Nephron (organoid): ENCODE results near the gene ZBTB12.
A peak's percentile ranks its signal among the peaks of the same experiment; 100 is the strongest.
"Not testable (repeated sequence)": the region's sequence is repeated elsewhere in the genome, so short reads cannot be mapped to it uniquely, and the experiment has no call there.

Experiments used
- H3K27ac Mint-ChIP-seq, 3 experiments: 2 replicates each; pipeline ENCODE4 v1.8.0; 2020; ENCODE audit warnings: mixed read lengths in 3 of 3, mild to moderate bottlenecking in 2 of 3, moderate library complexity in 1 of 3
- H3K27me3 Mint-ChIP-seq: 2 replicates; pipeline ENCODE4 v1.8.0; 2021; ENCODE audit warnings: low read depth, mild to moderate bottlenecking, moderate library complexity, mixed read lengths
- H3K36me3 Mint-ChIP-seq: 2 replicates; pipeline ENCODE4 v1.8.0; 2020; ENCODE audit warnings: low read depth, mixed read lengths
- H3K4me1 Mint-ChIP-seq: 2 replicates; pipeline ENCODE4 v1.8.0; 2020; ENCODE audit warnings: mixed read lengths
- H3K4me3 Mint-ChIP-seq, 3 experiments: 2 replicates each; pipeline ENCODE4 v1.8.0; 2020; ENCODE audit warnings: mild to moderate bottlenecking in 3 of 3, mixed read lengths in 3 of 3, moderate library complexity in 2 of 3
- H3K9me3 Mint-ChIP-seq: 2 replicates; pipeline ENCODE4 v1.8.0; 2020; ENCODE audit warnings: mixed read lengths
- CTCF ChIP-seq, 3 experiments: fragments of 200-600 bp; sonication (generic); IDR thresholded peaks; one replicate each; pipeline ENCODE4 v1.5.0; 2021; ENCODE audit warnings: antibody characterized with exemption in 3 of 3; ENCODE audit not compliant: unreplicated experiment in 3 of 3

ZBTB12 gene

DNA sequence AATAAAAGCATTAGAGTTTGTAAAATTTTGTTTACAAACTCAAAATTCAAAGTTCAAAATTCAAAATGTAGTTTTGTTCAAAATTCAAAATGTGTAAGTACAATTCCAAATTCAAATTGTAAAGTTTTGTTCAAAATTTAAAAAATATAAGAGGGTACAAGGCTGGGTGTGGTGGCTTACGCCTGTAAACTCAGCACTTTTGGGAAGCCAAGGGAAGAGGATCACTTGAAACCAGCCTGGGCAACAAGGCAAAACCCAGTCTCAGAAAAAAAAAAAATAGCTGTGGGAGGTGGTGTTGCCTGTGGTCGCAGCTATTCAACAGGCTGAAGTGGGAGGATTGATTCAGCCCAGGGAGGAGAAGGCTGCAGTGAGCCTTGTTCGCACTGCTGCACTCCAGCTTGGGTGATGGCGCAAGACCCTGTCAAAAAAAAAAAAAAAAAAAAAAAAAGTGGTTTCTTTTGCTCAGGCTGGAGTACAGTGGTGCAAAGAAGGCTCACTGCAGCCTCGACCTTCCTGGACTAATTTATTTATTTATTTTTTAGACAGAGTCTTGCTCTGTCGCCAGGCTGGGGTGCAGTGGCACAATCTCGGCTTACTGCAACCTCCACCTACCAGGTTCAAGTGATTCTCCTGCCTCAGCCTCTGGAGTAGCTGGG lies 5.4 kb upstream of the ZBTB12 start:
- H3K36me3 Mint-ChIP-seq, result no peaks in the 10 kb centered on the region
- TF ChIP-seq CTCF (IDR thresholded peaks at IDR 0.05; ENCODE audit: unreplicated experiment in 3 of 3), result no peak
- no peaks in the 10 kb centered on the region for H3K27me3 Mint-ChIP-seq
- no peak overlapping the region for H3K27ac Mint-ChIP-seq
- H3K4me1 Mint-ChIP-seq, result peaks cover 14% of the 10 kb centered on the region
- no peaks in the 10 kb centered on the region for H3K9me3 Mint-ChIP-seq
- no peak overlapping the region for H3K4me3 Mint-ChIP-seq

DNA sequence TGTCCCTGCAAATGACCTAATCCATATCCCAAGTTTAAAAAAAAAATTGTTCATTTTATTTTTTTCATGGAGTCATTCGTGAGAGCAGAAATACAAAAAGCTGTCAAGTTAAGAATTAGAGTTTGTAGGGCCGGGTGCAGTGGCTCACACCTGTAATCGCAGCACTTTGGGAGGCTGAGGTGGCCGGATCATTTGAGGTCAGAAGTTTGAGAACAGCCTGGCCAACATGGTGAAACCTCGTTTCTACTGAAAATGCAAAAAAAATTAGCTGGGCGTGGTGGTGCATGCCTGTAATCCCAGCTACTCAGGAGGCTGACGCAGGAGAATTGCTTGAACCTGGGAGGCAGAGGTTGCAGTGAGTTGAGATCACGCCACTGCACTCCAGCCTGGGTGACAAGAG lies 4.8 kb upstream of the ZBTB12 start:
- H3K27me3 Mint-ChIP-seq, H3K9me3 Mint-ChIP-seq, H3K36me3 Mint-ChIP-seq: not testable (repeated sequence)
- peaks cover 15% of the 10 kb centered on the region for H3K4me1 Mint-ChIP-seq
- peak overlapping the region in 1 of 3 experiments; percentile 34 for H3K27ac Mint-ChIP-seq
- H3K4me3 Mint-ChIP-seq, result peak overlapping the region in 2 of 3 experiments; percentile 0 to 42

DNA sequence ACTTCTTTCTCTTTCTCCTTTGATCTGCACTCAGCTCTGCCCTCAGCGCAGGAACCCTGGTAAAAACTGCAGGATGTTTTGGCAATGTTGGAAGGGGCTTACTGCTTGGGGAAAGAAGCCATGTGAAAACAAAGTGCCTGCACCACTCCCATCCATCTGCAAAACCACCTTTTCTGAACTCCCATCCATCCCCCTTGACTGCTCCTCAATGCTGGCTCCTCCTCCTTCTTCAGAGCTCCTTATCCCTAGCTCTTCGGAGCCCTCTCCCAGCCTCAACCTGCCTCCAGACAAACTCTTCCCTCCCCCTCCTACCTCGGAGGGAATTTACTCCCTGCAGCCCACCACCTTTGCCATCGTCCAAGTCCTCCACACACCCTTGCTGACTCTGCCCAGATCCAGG lies 4.2 kb upstream of the ZBTB12 start:
- peak overlapping the region; percentile 29 to 47 (median 34) for H3K27ac Mint-ChIP-seq
- no peak for TF ChIP-seq CTCF (IDR thresholded peaks at IDR 0.05; ENCODE audit: unreplicated experiment in 3 of 3)
- peaks cover 15% of the 10 kb centered on the region for H3K4me1 Mint-ChIP-seq
- H3K4me3 Mint-ChIP-seq, result peak overlapping the region; percentile 0 to 42 (median 20)
- no peaks in the 10 kb centered on the region for H3K36me3 Mint-ChIP-seq
- no peaks in the 10 kb centered on the region for H3K9me3 Mint-ChIP-seq
- no peaks in the 10 kb centered on the region for H3K27me3 Mint-ChIP-seq

DNA sequence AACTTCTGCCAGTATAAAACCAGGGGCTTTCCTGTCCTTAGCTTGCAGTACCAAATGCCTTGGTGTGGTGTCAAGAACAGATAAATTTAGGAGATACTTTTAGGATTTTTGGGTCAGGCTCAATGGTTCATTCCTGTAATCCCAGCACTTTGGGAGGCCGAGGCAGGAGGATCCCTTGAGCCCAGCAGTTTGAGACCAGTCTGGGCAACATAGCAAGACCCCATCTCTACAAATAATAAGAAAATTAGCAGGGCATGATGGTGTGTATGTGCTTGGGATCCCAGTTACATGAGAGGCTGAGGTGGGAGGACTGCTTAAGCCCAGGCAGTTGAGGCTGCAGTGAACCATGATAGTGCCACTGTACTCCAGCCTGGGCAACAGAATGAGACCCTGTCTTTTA lies 3.2 kb upstream of the ZBTB12 start:
- Mint-ChIP-seq H3K27ac (no peak overlapping the region), H3K9me3 (no peaks in the 10 kb centered on the region), H3K4me1 (peaks cover 15% of the 10 kb centered on the region), H3K4me3 (no peak overlapping the region), H3K36me3 (no peaks in the 10 kb centered on the region), H3K27me3 (no peaks in the 10 kb centered on the region)
- no peak for TF ChIP-seq CTCF (IDR thresholded peaks at IDR 0.05; ENCODE audit: unreplicated experiment in 3 of 3)

- Mint-ChIP-seq H3K9me3 (no peaks in the 10 kb centered on the region), H3K27me3 (no peaks in the 10 kb centered on the region), H3K4me1 (peaks cover 25% of the 10 kb centered on the region), H3K36me3 (no peaks in the 10 kb centered on the region), H3K4me3 (peak overlapping the region in 2 of 3 experiments; percentile 24 to 62), H3K27ac (peak overlapping the region; percentile 26 to 97 (median 82))
- TF ChIP-seq CTCF (IDR thresholded peaks at IDR 0.05; ENCODE audit: unreplicated experiment in 3 of 3), result no peak
Measured at GRCh38 chr6:31903957-31904356, 2.1 kb upstream of the ZBTB12 start.

- H3K9me3 Mint-ChIP-seq, result no peaks in the 10 kb centered on the region
- H3K27me3 Mint-ChIP-seq, result no peaks in the 10 kb centered on the region
- no peaks in the 10 kb centered on the region for H3K36me3 Mint-ChIP-seq
- H3K4me1 Mint-ChIP-seq, result peaks cover 37% of the 10 kb centered on the region
- TF ChIP-seq CTCF (IDR thresholded peaks at IDR 0.05; ENCODE audit: unreplicated experiment in 3 of 3), result no peak
- peak overlapping the region; percentile 67 to 97 (median 75) for H3K27ac Mint-ChIP-seq
- H3K4me3 Mint-ChIP-seq, result peak overlapping the region; percentile 81 to 89 (median 82)
Measured at GRCh38 chr6:31901415-31901952, 402 bp downstream of the ZBTB12 start.
